GM23338 (cell line): Measurements from ENCODE around the gene C2orf42. TPM values are rescaled to one million over a fixed set of nuclear protein-coding genes. Genes with fewer than 3 reads are reported as not detected.

Experiments used
- ATAC-seq: fragments of 200-7000 bp; cut with Tn5 transposase; 3 replicates; pipeline ENCODE4 v1.9.1; 2020
- DNase-seq: peaks from one replicate; pipeline ENCODE4 v3.0.0-alpha.2; 2015; ENCODE audit warnings: low spot score
- H2AFZ ChIP-seq: fragments of 200-600 bp; sonication (generic); 2 replicates; pipeline ENCODE4 v1.8.0; 2016; ENCODE audit warnings: antibody characterized with exemption, mild to moderate bottlenecking, moderate library complexity
- H3F3A ChIP-seq: fragments of 200-600 bp; sonication (generic); replicated peaks from 2 replicates; pipeline ENCODE4 v1.8.0; 2017; ENCODE audit warnings: antibody characterized with exemption, mixed run types, low read depth
- H3K27ac ChIP-seq: fragments of 200-600 bp; sonication (generic); 2 replicates; pipeline ENCODE4 v1.6.1; 2016; ENCODE audit warnings: low read depth
- H3K27me3 ChIP-seq: fragments of 200-600 bp; sonication (generic); 2 replicates; pipeline ENCODE4 v1.8.0; 2016; ENCODE audit warnings: mild to moderate bottlenecking, mixed run types, moderate library complexity; ENCODE audit not compliant: insufficient read depth
- H3K36me3 ChIP-seq: fragments of 200-600 bp; sonication (generic); 2 replicates; pipeline ENCODE4 v1.8.0; 2016; ENCODE audit warnings: mild to moderate bottlenecking; ENCODE audit not compliant: insufficient read depth
- H3K4me1 ChIP-seq: fragments of 200-600 bp; sonication (generic); 2 replicates; pipeline ENCODE4 v1.8.0; 2016; ENCODE audit warnings: mild to moderate bottlenecking, moderate library complexity; ENCODE audit not compliant: insufficient read depth
- H3K4me2 ChIP-seq: fragments of 200-600 bp; sonication (generic); 2 replicates; pipeline ENCODE4 v1.7.1; 2017; ENCODE audit warnings: mixed run types
- H3K4me3 ChIP-seq: fragments of 200-600 bp; sonication (generic); 2 replicates; pipeline ENCODE4 v1.6.1; 2016; ENCODE audit warnings: mixed run types
- H3K79me2 ChIP-seq: fragments of 200-600 bp; sonication (generic); replicated peaks from 2 replicates; pipeline ENCODE4 v1.8.0; 2017; ENCODE audit warnings: mild to moderate bottlenecking; ENCODE audit not compliant: insufficient read depth
- H3K9me2 ChIP-seq: fragments of 200-600 bp; sonication (generic); 2 replicates; pipeline ENCODE4 v1.8.0; 2017; ENCODE audit not compliant: insufficient read depth
- H4K20me1 ChIP-seq: fragments of 200-600 bp; sonication (generic); replicated peaks from 2 replicates; pipeline ENCODE4 v1.8.0; 2017; ENCODE audit warnings: mild to moderate bottlenecking; ENCODE audit not compliant: insufficient read depth
- H3K27ac Mint-ChIP-seq: 2 replicates; pipeline ENCODE4 v1.8.0; 2020; ENCODE audit warnings: inconsistent platforms, mild to moderate bottlenecking, moderate library complexity, mixed read lengths
- H3K27me3 Mint-ChIP-seq: 3 replicates; pipeline ENCODE4 v1.8.0; 2022; ENCODE audit warnings: low read depth, mild to moderate bottlenecking, moderate library complexity, mixed read lengths, inconsistent platforms; ENCODE audit not compliant: insufficient read depth, poor library complexity
- H3K36me3 Mint-ChIP-seq: 3 replicates; pipeline ENCODE4 v1.8.0; 2021; ENCODE audit warnings: low read depth, mild to moderate bottlenecking, inconsistent platforms, moderate library complexity, mixed read lengths
- H3K4me1 Mint-ChIP-seq: 3 replicates; pipeline ENCODE4 v1.8.0; 2020; ENCODE audit warnings: mild to moderate bottlenecking, inconsistent platforms, mixed read lengths
- H3K4me3 Mint-ChIP-seq: 3 replicates; pipeline ENCODE4 v1.8.0; 2021; ENCODE audit warnings: moderate library complexity, mild to moderate bottlenecking, inconsistent platforms, mixed read lengths
- H3K9me3 Mint-ChIP-seq: 3 replicates; pipeline ENCODE4 v1.8.0; 2020; ENCODE audit warnings: moderate library complexity, mild to moderate bottlenecking, inconsistent platforms, mixed read lengths
- CREB1 ChIP-seq: fragments of 250-450 bp; sonication (Bioruptor Pico); IDR thresholded peaks from 2 replicates; pipeline ENCODE4 v1.5.0; 2020; ENCODE audit warnings: low read depth, mild to moderate bottlenecking, moderate library complexity
- CTCF ChIP-seq, 2 experiments: fragments of 200-600 bp in 1 of 2; sonication (generic) in 1 of 2; conservative IDR thresholded peaks; 2 replicates each; pipeline versions ENCODE4 v1.5.1 to v1.6.1; 2016 to 2017; ENCODE audit warnings: antibody characterized with exemption in 2 of 2, low read depth in 2 of 2, mild to moderate bottlenecking in 2 of 2, moderate library complexity in 1 of 2
- ETS1 ChIP-seq: IDR thresholded peaks from 2 replicates; pipeline ENCODE4 v1.6.1; 2016; ENCODE audit warnings: antibody characterized with exemption
- EZH2 ChIP-seq: fragments of 200-600 bp; sonication (generic); IDR thresholded peaks from one replicate; pipeline ENCODE4 v1.8.0; 2017; ENCODE audit warnings: antibody characterized with exemption, mild to moderate bottlenecking, low read depth; ENCODE audit not compliant: unreplicated experiment
- EZH2phosphoT487 ChIP-seq: fragments of 200-600 bp; sonication (generic); IDR thresholded peaks from one replicate; pipeline ENCODE4 v1.8.1; 2018; ENCODE audit warnings: antibody characterized with exemption; ENCODE audit not compliant: unreplicated experiment
- JUNB ChIP-seq: IDR thresholded peaks from one replicate; pipeline ENCODE4 v1.6.1; 2016; ENCODE audit warnings: antibody characterized with exemption; ENCODE audit not compliant: unreplicated experiment
- NANOG ChIP-seq: IDR thresholded peaks from 2 replicates; pipeline ENCODE4 v1.6.1; 2016; ENCODE audit warnings: antibody characterized with exemption, borderline replicate concordance
- POLR2AphosphoS5 ChIP-seq: IDR thresholded peaks from 2 replicates; pipeline ENCODE4 v1.6.1; 2016; ENCODE audit warnings: antibody characterized with exemption, low read depth
- REST ChIP-seq: IDR thresholded peaks from one replicate; pipeline ENCODE4 v1.6.1; 2018; ENCODE audit warnings: antibody characterized with exemption; ENCODE audit not compliant: unreplicated experiment
- STAT1 ChIP-seq: IDR thresholded peaks from one replicate; pipeline ENCODE4 v1.6.1; 2016; ENCODE audit warnings: antibody characterized with exemption; ENCODE audit not compliant: unreplicated experiment
- ZNF114 ChIP-seq: fragments of 250-450 bp; sonication (Bioruptor Pico); IDR thresholded peaks from 2 replicates; pipeline ENCODE4 v1.5.0; 2020; ENCODE audit warnings: mild to moderate bottlenecking, moderate library complexity
- ZNF331 ChIP-seq: fragments of 250-450 bp; sonication (Bioruptor Pico); IDR thresholded peaks from 2 replicates; pipeline ENCODE4 v1.5.0; 2020; ENCODE audit warnings: low read depth, mild to moderate bottlenecking, moderate library complexity
- ZNF462 ChIP-seq: fragments of 250-450 bp; sonication (Bioruptor Pico); IDR thresholded peaks from 2 replicates; pipeline ENCODE4 v1.5.0; 2020; ENCODE audit warnings: mild to moderate bottlenecking, moderate library complexity
- polyA plus RNA-seq: library from polyadenylated mRNA; unstranded; fragments of >200 nt; fragmentation: Nextera tagmentation; extraction: Ambion mirVana; gene quantifications from 2 replicates; pipeline ENCODE4 v1.2.1, GENCODE V29; 2016
- total RNA-seq: library from RNA; depleted of rRNA; stranded (reverse); fragments of >200 nt; shearing (Covaris generic); gene quantifications from 2 replicates; pipeline ENCODE4 v1.2.3, GENCODE V29; 2014

C2orf42 gene
- total and polyA plus RNA-seq, 2 experiments from 2014 or later: 4.3 to 6.9 TPM

GRCh38 chr2:70111752-70112591 is 78.8 kb downstream of the C2orf42 start:
- H3K36me3 Mint-ChIP-seq: no peaks in the 10 kb centered on the region
- peaks cover 42% of the 10 kb centered on the region for H3K4me1 Mint-ChIP-seq
- H3K9me2 ChIP-seq: no peaks in the 10 kb centered on the region
- H3F3A ChIP-seq: no peaks in the 10 kb centered on the region; the same call in 1 of the 2 replicates
- ATAC-seq (no peak), DNase-seq (no peak)
- no peaks in the 10 kb centered on the region for H3K27me3 ChIP-seq
- H3K4me3 ChIP-seq: no peak overlapping the region
- H3K4me2 ChIP-seq: peak overlapping the region; percentile 58; the same call in 1 of the 2 replicates
- TF ChIP-seq CTCF (conservative IDR thresholded peaks at IDR 0.05; ENCODE audit: low read depth in 2 of 2) (no peak), CREB1 (no peak), ZNF114 (no peak), JUNB (no peak), ETS1 (no peak), STAT1 (no peak), ZNF331 (no peak), NANOG (no peak), ZNF462 (CRISPR knock-in tag) (no peak), EZH2phosphoT487 (no peak), EZH2 (no peak), REST (no peak), POLR2AphosphoS5 (no peak)
- 0 out of 2 replicates have a peak overlapping the region, but pooled peaks have one; percentile 44 for H3K27ac Mint-ChIP-seq
- H3K36me3 ChIP-seq: no peaks in the 10 kb centered on the region
- H4K20me1 ChIP-seq: no peaks in the 10 kb centered on the region
- H3K27ac ChIP-seq: peak overlapping the region; percentile 53; the same call in 1 of the 2 replicates
- H2AFZ ChIP-seq: peak overlapping the region; percentile 61
- no peaks in the 10 kb centered on the region for H3K79me2 ChIP-seq
- no peak overlapping the region; the same call in 2 of the 3 replicates for H3K4me3 Mint-ChIP-seq
- peaks cover 36% of the 10 kb centered on the region for H3K4me1 ChIP-seq
- H3K9me3 Mint-ChIP-seq: no peaks in the 10 kb centered on the region
- H3K27me3 Mint-ChIP-seq: peaks cover 15% of the 10 kb centered on the region
